GM23338 (cell line): ENCODE data around the gene ARF5. TPM values are rescaled to one million over a fixed set of nuclear protein-coding genes. Genes with fewer than 3 reads are reported as not detected.

ENCODE experiments used
- CREB1 ChIP-seq: fragments of 250-450 bp; sonication (Bioruptor Pico); IDR thresholded peaks from 2 replicates; pipeline ENCODE4 v1.5.0; 2020; ENCODE audit warnings: low read depth, mild to moderate bottlenecking, moderate library complexity
- POLR2AphosphoS5 ChIP-seq: IDR thresholded peaks from 2 replicates; pipeline ENCODE4 v1.6.1; 2016; ENCODE audit warnings: antibody characterized with exemption, low read depth
- REST ChIP-seq: IDR thresholded peaks from one replicate; pipeline ENCODE4 v1.6.1; 2018; ENCODE audit warnings: antibody characterized with exemption; ENCODE audit not compliant: unreplicated experiment
- STAT1 ChIP-seq: IDR thresholded peaks from one replicate; pipeline ENCODE4 v1.6.1; 2016; ENCODE audit warnings: antibody characterized with exemption; ENCODE audit not compliant: unreplicated experiment
- ZNF114 ChIP-seq: fragments of 250-450 bp; sonication (Bioruptor Pico); IDR thresholded peaks from 2 replicates; pipeline ENCODE4 v1.5.0; 2020; ENCODE audit warnings: mild to moderate bottlenecking, moderate library complexity
- ZNF331 ChIP-seq: fragments of 250-450 bp; sonication (Bioruptor Pico); IDR thresholded peaks from 2 replicates; pipeline ENCODE4 v1.5.0; 2020; ENCODE audit warnings: low read depth, mild to moderate bottlenecking, moderate library complexity
- polyA plus RNA-seq: library from polyadenylated mRNA; unstranded; fragments of >200 nt; fragmentation: Nextera tagmentation; extraction: Ambion mirVana; gene quantifications from 2 replicates; pipeline ENCODE4 v1.2.1, GENCODE V29; 2016
- total RNA-seq: library from RNA; depleted of rRNA; stranded (reverse); fragments of >200 nt; shearing (Covaris generic); gene quantifications from 2 replicates; pipeline ENCODE4 v1.2.3, GENCODE V29; 2014
- TF ChIP-seq, protein P1 (sequence below): fragments of 250-450 bp; sonication (Bioruptor Pico); IDR thresholded peaks from 2 replicates; pipeline ENCODE4 v1.5.0; 2020; ENCODE audit warnings: mild to moderate bottlenecking, moderate library complexity

ARF5 gene
- total and polyA plus RNA-seq, 2 experiments from 2014 or later, result 196 to 201 TPM

- TF ChIP-seq, protein P1, sequence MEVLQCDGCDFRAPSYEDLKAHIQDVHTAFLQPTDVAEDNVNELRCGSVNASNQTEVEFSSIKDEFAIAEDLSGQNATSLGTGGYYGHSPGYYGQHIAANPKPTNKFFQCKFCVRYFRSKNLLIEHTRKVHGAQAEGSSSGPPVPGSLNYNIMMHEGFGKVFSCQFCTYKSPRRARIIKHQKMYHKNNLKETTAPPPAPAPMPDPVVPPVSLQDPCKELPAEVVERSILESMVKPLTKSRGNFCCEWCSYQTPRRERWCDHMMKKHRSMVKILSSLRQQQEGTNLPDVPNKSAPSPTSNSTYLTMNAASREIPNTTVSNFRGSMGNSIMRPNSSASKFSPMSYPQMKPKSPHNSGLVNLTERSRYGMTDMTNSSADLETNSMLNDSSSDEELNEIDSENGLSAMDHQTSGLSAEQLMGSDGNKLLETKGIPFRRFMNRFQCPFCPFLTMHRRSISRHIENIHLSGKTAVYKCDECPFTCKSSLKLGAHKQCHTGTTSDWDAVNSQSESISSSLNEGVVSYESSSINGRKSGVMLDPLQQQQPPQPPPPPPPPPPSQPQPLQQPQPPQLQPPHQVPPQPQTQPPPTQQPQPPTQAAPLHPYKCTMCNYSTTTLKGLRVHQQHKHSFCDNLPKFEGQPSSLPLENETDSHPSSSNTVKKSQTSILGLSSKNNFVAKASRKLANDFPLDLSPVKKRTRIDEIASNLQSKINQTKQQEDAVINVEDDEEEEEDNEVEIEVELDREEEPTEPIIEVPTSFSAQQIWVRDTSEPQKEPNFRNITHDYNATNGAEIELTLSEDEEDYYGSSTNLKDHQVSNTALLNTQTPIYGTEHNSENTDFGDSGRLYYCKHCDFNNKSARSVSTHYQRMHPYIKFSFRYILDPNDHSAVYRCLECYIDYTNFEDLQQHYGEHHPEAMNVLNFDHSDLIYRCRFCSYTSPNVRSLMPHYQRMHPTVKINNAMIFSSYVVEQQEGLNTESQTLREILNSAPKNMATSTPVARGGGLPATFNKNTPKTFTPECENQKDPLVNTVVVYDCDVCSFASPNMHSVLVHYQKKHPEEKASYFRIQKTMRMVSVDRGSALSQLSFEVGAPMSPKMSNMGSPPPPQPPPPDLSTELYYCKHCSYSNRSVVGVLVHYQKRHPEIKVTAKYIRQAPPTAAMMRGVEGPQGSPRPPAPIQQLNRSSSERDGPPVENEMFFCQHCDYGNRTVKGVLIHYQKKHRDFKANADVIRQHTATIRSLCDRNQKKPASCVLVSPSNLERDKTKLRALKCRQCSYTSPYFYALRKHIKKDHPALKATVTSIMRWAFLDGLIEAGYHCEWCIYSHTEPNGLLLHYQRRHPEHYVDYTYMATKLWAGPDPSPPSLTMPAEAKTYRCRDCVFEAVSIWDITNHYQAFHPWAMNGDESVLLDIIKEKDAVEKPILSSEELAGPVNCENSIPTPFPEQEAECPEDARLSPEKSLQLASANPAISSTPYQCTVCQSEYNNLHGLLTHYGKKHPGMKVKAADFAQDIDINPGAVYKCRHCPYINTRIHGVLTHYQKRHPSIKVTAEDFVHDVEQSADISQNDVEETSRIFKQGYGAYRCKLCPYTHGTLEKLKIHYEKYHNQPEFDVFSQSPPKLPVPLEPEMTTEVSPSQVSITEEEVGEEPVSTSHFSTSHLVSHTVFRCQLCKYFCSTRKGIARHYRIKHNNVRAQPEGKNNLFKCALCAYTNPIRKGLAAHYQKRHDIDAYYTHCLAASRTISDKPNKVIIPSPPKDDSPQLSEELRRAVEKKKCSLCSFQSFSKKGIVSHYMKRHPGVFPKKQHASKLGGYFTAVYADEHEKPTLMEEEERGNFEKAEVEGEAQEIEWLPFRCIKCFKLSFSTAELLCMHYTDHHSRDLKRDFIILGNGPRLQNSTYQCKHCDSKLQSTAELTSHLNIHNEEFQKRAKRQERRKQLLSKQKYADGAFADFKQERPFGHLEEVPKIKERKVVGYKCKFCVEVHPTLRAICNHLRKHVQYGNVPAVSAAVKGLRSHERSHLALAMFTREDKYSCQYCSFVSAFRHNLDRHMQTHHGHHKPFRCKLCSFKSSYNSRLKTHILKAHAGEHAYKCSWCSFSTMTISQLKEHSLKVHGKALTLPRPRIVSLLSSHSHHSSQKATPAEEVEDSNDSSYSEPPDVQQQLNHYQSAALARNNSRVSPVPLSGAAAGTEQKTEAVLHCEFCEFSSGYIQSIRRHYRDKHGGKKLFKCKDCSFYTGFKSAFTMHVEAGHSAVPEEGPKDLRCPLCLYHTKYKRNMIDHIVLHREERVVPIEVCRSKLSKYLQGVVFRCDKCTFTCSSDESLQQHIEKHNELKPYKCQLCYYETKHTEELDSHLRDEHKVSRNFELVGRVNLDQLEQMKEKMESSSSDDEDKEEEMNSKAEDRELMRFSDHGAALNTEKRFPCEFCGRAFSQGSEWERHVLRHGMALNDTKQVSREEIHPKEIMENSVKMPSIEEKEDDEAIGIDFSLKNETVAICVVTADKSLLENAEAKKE (CRISPR knock-in tag), result no peak
- TF ChIP-seq ZNF114 (CRISPR knock-in tag) (no peak), ZNF331 (CRISPR knock-in tag) (no peak), POLR2AphosphoS5 (no peak), CREB1 (CRISPR knock-in tag) (no peak), STAT1 (no peak), REST (no peak)
These were observed 9.4 kb upstream of the ARF5 start (continued) for GRCh38 chr7:127578711-127579275.
